Measurements from ENCODE around the gene SHISA5. TPM values are rescaled to one million over a fixed set of nuclear protein-coding genes. Genes with fewer than 3 reads are reported as not detected.

Gene SHISA5
- total RNA-seq, 3 donors from 2014 or later (not counting 1 experiment from before 2014, with no cell fraction given): 211 to 237 (median 218) TPM

DNA sequence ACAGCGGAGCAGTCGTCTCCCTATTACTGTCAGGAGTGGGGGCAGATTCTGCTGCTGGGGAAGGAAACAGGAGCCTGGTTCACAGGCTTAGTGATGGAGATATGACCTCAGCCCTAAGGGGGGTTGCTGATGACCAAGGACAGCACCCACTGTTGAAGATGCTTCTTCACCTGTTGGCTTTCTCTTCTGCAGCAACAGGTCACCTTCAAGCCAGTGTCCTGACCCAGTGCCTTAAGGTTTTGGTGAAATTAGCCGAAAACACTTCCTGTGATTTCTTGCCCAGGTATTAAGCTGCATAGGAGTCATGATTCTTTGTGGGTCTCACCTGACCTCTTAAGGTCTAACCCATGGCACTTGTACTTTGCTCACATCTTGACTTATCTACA lies 43.5 kb downstream of the SHISA5 start:
- Histone ChIP-seq H3K9me3 (ENCODE audit: control insufficient read depth, insufficient read depth, low read length) (no peaks in the 10 kb centered on the region), H3K4me1 (ENCODE audit: control insufficient read depth, insufficient read depth, low read length) (peaks cover 6% of the 10 kb centered on the region), H3K27ac (ENCODE audit: low read length) (no peak overlapping the region), H3K4me3 (ENCODE audit: low read length) (no peak overlapping the region), H3K27me3 (ENCODE audit: control insufficient read depth, insufficient read depth, low read length) (no peaks in the 10 kb centered on the region), H3K36me3 (ENCODE audit: control insufficient read depth, insufficient read depth, low read length) (peaks cover 36% of the 10 kb centered on the region)
- no peaks in the 10 kb centered on the region for H3K36me3 Mint-ChIP-seq
- H3K4me3 Mint-ChIP-seq: no peak overlapping the region
- H3K9me3 Mint-ChIP-seq: no peaks in the 10 kb centered on the region
- TF ChIP-seq, protein P1, sequence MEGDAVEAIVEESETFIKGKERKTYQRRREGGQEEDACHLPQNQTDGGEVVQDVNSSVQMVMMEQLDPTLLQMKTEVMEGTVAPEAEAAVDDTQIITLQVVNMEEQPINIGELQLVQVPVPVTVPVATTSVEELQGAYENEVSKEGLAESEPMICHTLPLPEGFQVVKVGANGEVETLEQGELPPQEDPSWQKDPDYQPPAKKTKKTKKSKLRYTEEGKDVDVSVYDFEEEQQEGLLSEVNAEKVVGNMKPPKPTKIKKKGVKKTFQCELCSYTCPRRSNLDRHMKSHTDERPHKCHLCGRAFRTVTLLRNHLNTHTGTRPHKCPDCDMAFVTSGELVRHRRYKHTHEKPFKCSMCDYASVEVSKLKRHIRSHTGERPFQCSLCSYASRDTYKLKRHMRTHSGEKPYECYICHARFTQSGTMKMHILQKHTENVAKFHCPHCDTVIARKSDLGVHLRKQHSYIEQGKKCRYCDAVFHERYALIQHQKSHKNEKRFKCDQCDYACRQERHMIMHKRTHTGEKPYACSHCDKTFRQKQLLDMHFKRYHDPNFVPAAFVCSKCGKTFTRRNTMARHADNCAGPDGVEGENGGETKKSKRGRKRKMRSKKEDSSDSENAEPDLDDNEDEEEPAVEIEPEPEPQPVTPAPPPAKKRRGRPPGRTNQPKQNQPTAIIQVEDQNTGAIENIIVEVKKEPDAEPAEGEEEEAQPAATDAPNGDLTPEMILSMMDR (IDR thresholded peaks at IDR 0.05): no peak
- intact Hi-C loops (cut with micrococcal nuclease): no loop called here
- WGBS (ENCODE audit: insufficient coverage): 97% methylated on average over 3 of the region's 3 CpGs
- H3K4me1 Mint-ChIP-seq: peaks cover 4% of the 10 kb centered on the region in 2 donors
- no peak for ATAC-seq
- no peak overlapping the region for H3K27ac Mint-ChIP-seq
- DNase-seq: no peak
- no peaks in the 10 kb centered on the region for H3K27me3 Mint-ChIP-seq (ENCODE audit: low read depth in 2 of 2)

DNA sequence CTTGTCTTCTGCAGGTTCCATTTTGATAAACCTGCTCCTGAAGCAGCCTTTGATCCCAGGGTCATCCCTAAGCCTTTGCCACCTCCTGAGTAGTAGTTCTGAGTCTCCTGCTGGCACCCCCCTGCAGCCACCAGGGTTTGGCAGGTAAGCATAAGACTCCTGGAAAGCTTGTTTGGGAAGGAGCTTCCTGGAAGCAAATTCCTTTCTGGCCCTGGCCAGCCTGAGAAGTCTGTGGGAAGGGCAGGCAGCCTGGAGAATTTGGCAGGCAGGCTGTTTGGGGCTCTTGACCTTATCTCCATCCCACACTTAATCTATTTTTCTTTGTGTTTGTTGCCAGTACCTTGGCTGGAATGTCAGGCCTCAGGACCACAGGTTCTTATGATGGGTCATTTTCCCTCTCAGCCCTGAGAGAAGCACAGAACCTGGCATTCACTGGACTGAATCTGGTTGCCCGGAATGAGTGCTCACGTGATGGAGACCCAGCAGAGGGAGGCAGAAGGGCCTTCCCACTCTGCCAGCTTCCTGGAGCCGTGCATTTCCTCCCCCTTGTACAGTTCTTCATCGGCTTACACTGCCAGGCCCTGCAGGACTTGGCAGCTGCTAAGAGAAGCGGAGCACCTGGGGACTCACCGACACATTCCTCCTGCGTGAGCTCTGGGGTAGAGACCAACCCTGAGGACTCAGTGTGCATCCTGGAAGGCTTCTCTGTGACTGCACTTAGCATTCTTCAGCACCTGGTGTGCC lies 44.0 kb downstream of the SHISA5 start:
- H3K9me3 ChIP-seq (ENCODE audit: control insufficient read depth, insufficient read depth, low read length): no peaks in the 10 kb centered on the region
- Mint-ChIP-seq H3K9me3 (no peaks in the 10 kb centered on the region), H3K36me3 (no peaks in the 10 kb centered on the region), H3K4me1 (no peaks in the 10 kb centered on the region), H3K27me3 (ENCODE audit: low read depth in 2 of 2) (no peaks in the 10 kb centered on the region), H3K27ac (no peak overlapping the region), H3K4me3 (no peak overlapping the region)
- no peak overlapping the region for H3K4me3 ChIP-seq (ENCODE audit: low read length)
- ATAC-seq (no peak), DNase-seq (no peak)
- WGBS (ENCODE audit: insufficient coverage): 97% methylated on average over 7 of the region's 7 CpGs
- peaks cover under 1% of the 10 kb centered on the region for H3K4me1 ChIP-seq (ENCODE audit: control insufficient read depth, insufficient read depth, low read length)
- H3K27me3 ChIP-seq (ENCODE audit: control insufficient read depth, insufficient read depth, low read length): no peaks in the 10 kb centered on the region
- H3K36me3 ChIP-seq (ENCODE audit: control insufficient read depth, insufficient read depth, low read length): peaks cover 38% of the 10 kb centered on the region
- TF ChIP-seq, protein P1 (IDR thresholded peaks at IDR 0.05): no peak
- H3K27ac ChIP-seq (ENCODE audit: low read length): no peak overlapping the region
- intact Hi-C loops (cut with micrococcal nuclease): no loop called here

DNA sequence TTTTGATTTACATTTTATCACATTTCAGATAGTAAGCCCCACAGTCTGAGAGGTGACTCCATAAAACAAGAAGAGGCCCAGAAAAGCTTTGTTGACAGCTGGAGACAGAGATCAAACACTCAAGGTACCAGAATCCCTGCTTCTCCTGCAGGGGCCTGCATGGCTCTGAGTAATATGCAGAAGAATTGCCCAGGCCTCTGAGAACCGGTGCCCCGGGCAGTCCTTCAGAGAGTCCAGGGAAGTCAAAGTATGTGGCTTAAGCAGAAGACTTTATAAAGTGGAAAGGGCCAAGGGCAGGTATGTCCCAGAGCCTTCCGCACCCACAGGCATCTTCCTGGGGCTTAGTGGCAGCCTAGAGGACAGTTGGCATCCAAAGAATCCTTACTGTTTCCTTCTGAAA lies 44.6 kb downstream of the SHISA5 start:
- WGBS (ENCODE audit: insufficient coverage): 97% methylated on average over 3 of the region's 3 CpGs
- no peak for ATAC-seq
- no peaks in the 10 kb centered on the region for H3K9me3 ChIP-seq (ENCODE audit: control insufficient read depth, insufficient read depth, low read length)

More for the DNA sequence above, 44.6 kb downstream of the SHISA5 start:
- Histone ChIP-seq H3K4me1 (ENCODE audit: control insufficient read depth, insufficient read depth, low read length) (no peaks in the 10 kb centered on the region), H3K4me3 (ENCODE audit: low read length) (no peak overlapping the region), H3K27ac (ENCODE audit: low read length) (no peak overlapping the region), H3K27me3 (ENCODE audit: control insufficient read depth, insufficient read depth, low read length) (no peaks in the 10 kb centered on the region), H3K36me3 (ENCODE audit: control insufficient read depth, insufficient read depth, low read length) (peaks cover 42% of the 10 kb centered on the region)
- DNase-seq: no peak
- Mint-ChIP-seq H3K4me3 (no peak overlapping the region), H3K9me3 (no peaks in the 10 kb centered on the region), H3K36me3 (no peaks in the 10 kb centered on the region), H3K27me3 (ENCODE audit: low read depth in 2 of 2) (no peaks in the 10 kb centered on the region), H3K4me1 (no peaks in the 10 kb centered on the region), H3K27ac (no peak overlapping the region)
- TF ChIP-seq, protein P1 (IDR thresholded peaks at IDR 0.05): no peak
- intact Hi-C loops (cut with micrococcal nuclease): no loop called here
